ENCODE data around the gene DNAH14. TPM values are rescaled to one million over a fixed set of nuclear protein-coding genes. Genes with fewer than 3 reads are reported as not detected.
"Not testable (repeated sequence)": the region's sequence is repeated elsewhere in the genome, so short reads cannot be mapped to it uniquely, and the experiment has no call there.

The DNAH14 gene
- total and polyA plus RNA-seq, 5 donors = 3.4 to 10.1 (median 8.6) TPM

- H3K9me3 ChIP-seq (ENCODE audit: control insufficient read depth, low read length) = no peaks in the 10 kb centered on the region
- no peak overlapping the region for H3K27ac ChIP-seq (ENCODE audit: low read length)
- no peaks in the 10 kb centered on the region for H3K27me3 ChIP-seq (ENCODE audit: control insufficient read depth, insufficient read depth)
- no peak overlapping the region for H3K4me3 ChIP-seq (ENCODE audit: low read length)
- intact Hi-C loops (cut with DNase I) = no loop called here
- 86% methylated on average over 3 of the region's 3 CpGs for WGBS
- ATAC-seq (no peak), DNase-seq (no peak)
- no peaks in the 10 kb centered on the region for H3K4me1 ChIP-seq (ENCODE audit: control insufficient read depth, insufficient read depth, low read length)
Measured at GRCh38 chr1:225097175-225097574, 167.7 kb downstream of the DNAH14 start.

GRCh38 chr1:225111000-225111399, 181.5 kb downstream of the DNAH14 start:
- Histone ChIP-seq H3K4me1 (ENCODE audit: control insufficient read depth, insufficient read depth, low read length) (no peaks in the 10 kb centered on the region), H3K4me3 (ENCODE audit: low read length) (no peak overlapping the region), H3K27me3 (ENCODE audit: control insufficient read depth, insufficient read depth) (no peaks in the 10 kb centered on the region), H3K27ac (ENCODE audit: low read length) (no peak overlapping the region), H3K9me3 (ENCODE audit: control insufficient read depth, low read length) (no peaks in the 10 kb centered on the region)
- DNase-seq (no peak), ATAC-seq (no peak)
- intact Hi-C loops (cut with DNase I) = no loop called here

GRCh38 chr1:225113265-225113664, 183.8 kb downstream of the DNAH14 start:
- no peaks in the 10 kb centered on the region for H3K4me1 ChIP-seq (ENCODE audit: control insufficient read depth, insufficient read depth, low read length)
- H3K27me3 ChIP-seq (ENCODE audit: control insufficient read depth, insufficient read depth) = no peaks in the 10 kb centered on the region
- H3K27ac ChIP-seq (ENCODE audit: low read length) = no peak overlapping the region
- DNase-seq (peak in 1 of 3 donors; percentile 10), ATAC-seq (no peak)
- 100% methylated on average over 1 of the region's 1 CpG for WGBS
- no peaks in the 10 kb centered on the region for H3K9me3 ChIP-seq (ENCODE audit: control insufficient read depth, low read length)
- no peak overlapping the region for H3K4me3 ChIP-seq (ENCODE audit: low read length)
- intact Hi-C loops (cut with DNase I) = no loop called here

- ATAC-seq = no peak
- H3K4me1 ChIP-seq (ENCODE audit: control insufficient read depth, insufficient read depth, low read length) = no peaks in the 10 kb centered on the region
- H3K27ac ChIP-seq (ENCODE audit: low read length) = no peak overlapping the region
- H3K4me3 ChIP-seq (ENCODE audit: low read length) = no peak overlapping the region
- intact Hi-C loops (cut with DNase I) = no loop called here
- 77% methylated on average over 1 of the region's 1 CpG for WGBS
- H3K27me3 ChIP-seq (ENCODE audit: control insufficient read depth, insufficient read depth) = no peaks in the 10 kb centered on the region
- H3K9me3 ChIP-seq (ENCODE audit: control insufficient read depth, low read length) = no peaks in the 10 kb centered on the region
- DNase-seq = no peak
Measured at GRCh38 chr1:225114354-225114990, 185.0 kb downstream of the DNAH14 start.

- Histone ChIP-seq H3K27ac (ENCODE audit: low read length) (no peak overlapping the region), H3K4me3 (ENCODE audit: low read length) (no peak overlapping the region), H3K9me3 (ENCODE audit: control insufficient read depth, low read length) (no peaks in the 10 kb centered on the region), H3K4me1 (ENCODE audit: control insufficient read depth, insufficient read depth, low read length) (no peaks in the 10 kb centered on the region), H3K27me3 (ENCODE audit: control insufficient read depth, insufficient read depth) (no peaks in the 10 kb centered on the region)
- intact Hi-C loops (cut with DNase I) = no loop called here
- ATAC-seq (no peak), DNase-seq (no peak)
- 49% methylated on average over 3 of the region's 3 CpGs for WGBS
Measured at GRCh38 chr1:225119307-225119706, 189.8 kb downstream of the DNAH14 start.

- Histone ChIP-seq H3K4me3 (ENCODE audit: low read length) (no peak overlapping the region), H3K4me1 (ENCODE audit: control insufficient read depth, insufficient read depth, low read length) (no peaks in the 10 kb centered on the region), H3K9me3 (ENCODE audit: control insufficient read depth, low read length) (no peaks in the 10 kb centered on the region), H3K27me3 (ENCODE audit: control insufficient read depth, insufficient read depth) (no peaks in the 10 kb centered on the region), H3K27ac (ENCODE audit: low read length) (no peak overlapping the region)
- ATAC-seq = no peak
- intact Hi-C loops (cut with DNase I) = no loop called here
- 94% methylated on average over 2 of the region's 2 CpGs for WGBS
- no peak for DNase-seq
Measured at GRCh38 chr1:225121095-225121494, 191.6 kb downstream of the DNAH14 start.

- no peak for ATAC-seq
- WGBS = 75% methylated on average over 1 of the region's 1 CpG
- H3K9me3 ChIP-seq (ENCODE audit: control insufficient read depth, low read length) = no peaks in the 10 kb centered on the region
- DNase-seq = no peak
- no peaks in the 10 kb centered on the region for H3K4me1 ChIP-seq (ENCODE audit: control insufficient read depth, insufficient read depth, low read length)
- H3K27ac ChIP-seq (ENCODE audit: low read length) = no peak overlapping the region
- no peaks in the 10 kb centered on the region for H3K27me3 ChIP-seq (ENCODE audit: control insufficient read depth, insufficient read depth)
- H3K4me3 ChIP-seq (ENCODE audit: low read length) = no peak overlapping the region
- intact Hi-C loops (cut with DNase I) = no loop called here
Measured at GRCh38 chr1:225131869-225132268, 202.4 kb downstream of the DNAH14 start.

- Histone ChIP-seq H3K9me3 (ENCODE audit: control insufficient read depth, low read length) (no peaks in the 10 kb centered on the region), H3K27me3 (ENCODE audit: control insufficient read depth, insufficient read depth) (no peaks in the 10 kb centered on the region), H3K4me3 (ENCODE audit: low read length) (no peak overlapping the region), H3K4me1 (ENCODE audit: control insufficient read depth, insufficient read depth, low read length) (no peaks in the 10 kb centered on the region), H3K27ac (ENCODE audit: low read length) (no peak overlapping the region)
- intact Hi-C loops (cut with DNase I) = no loop called here
- DNase-seq (peak in 1 of 3 donors; percentile 19), ATAC-seq (no peak)
- WGBS = 65% methylated on average over 3 of the region's 3 CpGs
Measured at GRCh38 chr1:225137976-225138375, 208.5 kb downstream of the DNAH14 start.

GRCh38 chr1:225143001-225143400, 213.5 kb downstream of the DNAH14 start:
- DNase-seq = no peak
- no peak for ATAC-seq
- Histone ChIP-seq H3K4me3 (ENCODE audit: low read length) (no peak overlapping the region), H3K27ac (ENCODE audit: low read length) (no peak overlapping the region), H3K4me1 (ENCODE audit: control insufficient read depth, insufficient read depth, low read length) (no peaks in the 10 kb centered on the region), H3K9me3 (ENCODE audit: control insufficient read depth, low read length) (no peaks in the 10 kb centered on the region), H3K27me3 (ENCODE audit: control insufficient read depth, insufficient read depth) (no peaks in the 10 kb centered on the region)
- intact Hi-C loops (cut with DNase I) = no loop called here

- no peak for ATAC-seq
- no peak overlapping the region for H3K27ac ChIP-seq (ENCODE audit: low read length)
- no peaks in the 10 kb centered on the region for H3K9me3 ChIP-seq (ENCODE audit: control insufficient read depth, low read length)
- no peak overlapping the region for H3K4me3 ChIP-seq (ENCODE audit: low read length)
- no peaks in the 10 kb centered on the region for H3K4me1 ChIP-seq (ENCODE audit: control insufficient read depth, insufficient read depth, low read length)
- WGBS = 75% methylated on average over 5 of the region's 5 CpGs
- DNase-seq = peak in 1 of 3 donors; percentile 18
- intact Hi-C loops (cut with DNase I) = no loop called here
- no peaks in the 10 kb centered on the region for H3K27me3 ChIP-seq (ENCODE audit: control insufficient read depth, insufficient read depth)
Measured at GRCh38 chr1:225146478-225146877, 217.0 kb downstream of the DNAH14 start.

GRCh38 chr1:225147791-225148190, 218.3 kb downstream of the DNAH14 start:
- ATAC-seq; DNase-seq; H3K9me3 ChIP-seq (ENCODE audit: control insufficient read depth, low read length); H3K4me1 ChIP-seq (ENCODE audit: control insufficient read depth, insufficient read depth, low read length); H3K27me3 ChIP-seq (ENCODE audit: control insufficient read depth, insufficient read depth); intact Hi-C loops (cut with DNase I); H3K27ac ChIP-seq (ENCODE audit: low read length); H3K4me3 ChIP-seq (ENCODE audit: low read length): not testable (repeated sequence)

GRCh38 chr1:225152061-225152460, 222.6 kb downstream of the DNAH14 start:
- intact Hi-C loops (cut with DNase I) = no loop called here
- H3K9me3 ChIP-seq (ENCODE audit: control insufficient read depth, low read length) = no peaks in the 10 kb centered on the region
- no peak for ATAC-seq
- H3K27ac ChIP-seq (ENCODE audit: low read length) = no peak overlapping the region
- H3K4me3 ChIP-seq (ENCODE audit: low read length) = no peak overlapping the region
- DNase-seq = no peak
- no peaks in the 10 kb centered on the region for H3K27me3 ChIP-seq (ENCODE audit: control insufficient read depth, insufficient read depth)
- H3K4me1 ChIP-seq (ENCODE audit: control insufficient read depth, insufficient read depth, low read length) = no peaks in the 10 kb centered on the region
